Left kidney (tissue), 2 donors: Measurements from ENCODE around the gene KIF21A. TPM values are rescaled to one million over a fixed set of nuclear protein-coding genes. Genes with fewer than 3 reads are reported as not detected.
"Not testable (repeated sequence)": the region's sequence is repeated elsewhere in the genome, so short reads cannot be mapped to it uniquely, and the experiment has no call there.

Source experiments
- DNase-seq: peaks from one replicate; pipeline ENCODE4 v3.0.0-alpha.2; 2013
- polyA plus RNA-seq: library from polyadenylated mRNA; unstranded; fragments of 120-200 nt; gene quantifications from one replicate; pipeline ENCODE4 v1.2.1, GENCODE V29; 2013; ENCODE audit not compliant: insufficient read length

The KIF21A gene
- polyA plus RNA-seq, 1 donor, result 46.3 TPM

GRCh38 chr12:39348941-39349626 lies 93.8 kb downstream of the KIF21A start:
- DNase-seq, result no peak

GRCh38 chr12:39348523-39348922 lies 94.4 kb downstream of the KIF21A start:
- no peak for DNase-seq

GRCh38 chr12:39344926-39345325 lies 98.0 kb downstream of the KIF21A start:
- no peak for DNase-seq

- DNase-seq, result no peak
Measured at GRCh38 chr12:39343665-39344064, 99.3 kb downstream of the KIF21A start.

GRCh38 chr12:39341761-39342160 lies 101.2 kb downstream of the KIF21A start:
- no peak for DNase-seq

GRCh38 chr12:39341179-39341578 lies 101.7 kb downstream of the KIF21A start:
- no peak for DNase-seq

- DNase-seq, result no peak
Measured at GRCh38 chr12:39332661-39333175, 110.2 kb downstream of the KIF21A start.

GRCh38 chr12:39331539-39332261 lies 111.2 kb downstream of the KIF21A start:
- DNase-seq, result no peak

- DNase-seq, result no peak
Measured at GRCh38 chr12:39329876-39330275, 113.0 kb downstream of the KIF21A start.

GRCh38 chr12:39329018-39329417 lies 113.9 kb downstream of the KIF21A start:
- DNase-seq, result no peak

GRCh38 chr12:39327965-39328364 lies 115.0 kb downstream of the KIF21A start:
- no peak for DNase-seq

- no peak for DNase-seq
Measured at GRCh38 chr12:39327510-39327909, 115.4 kb downstream of the KIF21A start.

- no peak for DNase-seq
Measured at GRCh38 chr12:39319180-39319579, 123.7 kb downstream of the KIF21A start.

- DNase-seq, result no peak
Measured at GRCh38 chr12:39314547-39314946, 128.4 kb downstream of the KIF21A start.

- DNase-seq, result no peak
Measured at GRCh38 chr12:39309516-39309915, 133.4 kb downstream of the KIF21A start.

GRCh38 chr12:39301422-39301821 lies 141.5 kb downstream of the KIF21A start:
- DNase-seq, result no peak

- DNase-seq, result no peak
Measured at GRCh38 chr12:39300799-39301198, 142.1 kb downstream of the KIF21A start.

- no peak for DNase-seq
Measured at GRCh38 chr12:39297891-39298290, 145.0 kb downstream of the KIF21A start.

GRCh38 chr12:39296496-39296895 lies 146.4 kb downstream of the KIF21A start:
- DNase-seq, result no peak

GRCh38 chr12:39295593-39295992 lies 147.3 kb downstream of the KIF21A start:
- not testable (repeated sequence) for DNase-seq

- DNase-seq, result no peak
Measured at GRCh38 chr12:39294715-39295114, 148.2 kb downstream of the KIF21A start.

- DNase-seq, result no peak
Measured at GRCh38 chr12:39292125-39292630, 150.7 kb downstream of the KIF21A start.

GRCh38 chr12:39287817-39288216 lies 155.1 kb downstream of the KIF21A start:
- no peak for DNase-seq
